Stimulated activated CD8-positive, alpha-beta memory T cell treated with anti-CD3 and anti-CD28 coated beads, Interleukin-15, amount 100 ng/mL, for 4 hours (primary cell): ENCODE results near the gene CA10.

Experiments used
- DNase-seq, 2 donors: peaks; one replicate each; pipeline ENCODE4 v3.0.0-alpha.2; 2020; ENCODE audit warnings: low read depth in 2 of 2

Gene CA10

GRCh38 chr17:51725185-51725584, 433.3 kb downstream of the CA10 start:
- DNase-seq = no peak

GRCh38 chr17:51724043-51724580, 434.4 kb downstream of the CA10 start:
- DNase-seq = no peak

GRCh38 chr17:51722994-51723393, 435.5 kb downstream of the CA10 start:
- DNase-seq = no peak

GRCh38 chr17:51721730-51722129, 436.8 kb downstream of the CA10 start:
- DNase-seq = no peak

- DNase-seq = no peak
These were observed 438.1 kb downstream of the CA10 start for GRCh38 chr17:51720439-51720838.

GRCh38 chr17:51718983-51719382, 439.5 kb downstream of the CA10 start:
- no peak for DNase-seq

- no peak for DNase-seq
These were observed 446.9 kb downstream of the CA10 start for GRCh38 chr17:51711581-51711980.

GRCh38 chr17:51710634-51710979, 447.9 kb downstream of the CA10 start:
- no peak for DNase-seq

- DNase-seq = no peak
These were observed 448.6 kb downstream of the CA10 start for GRCh38 chr17:51709694-51710633.

- no peak for DNase-seq
These were observed 451.3 kb downstream of the CA10 start for GRCh38 chr17:51707216-51707615.

- DNase-seq = no peak
These were observed 452.4 kb downstream of the CA10 start for GRCh38 chr17:51706093-51706492.

GRCh38 chr17:51703361-51704341, 454.9 kb downstream of the CA10 start:
- no peak for DNase-seq

- no peak for DNase-seq
These were observed 455.6 kb downstream of the CA10 start for GRCh38 chr17:51702963-51703360.

GRCh38 chr17:51701501-51701900, 457.0 kb downstream of the CA10 start:
- DNase-seq = no peak

- no peak for DNase-seq
These were observed 458.3 kb downstream of the CA10 start for GRCh38 chr17:51700011-51700760.

GRCh38 chr17:51699303-51699702, 459.2 kb downstream of the CA10 start:
- no peak for DNase-seq

GRCh38 chr17:51692917-51693316, 465.6 kb downstream of the CA10 start:
- no peak for DNase-seq

GRCh38 chr17:51687887-51688286, 470.6 kb downstream of the CA10 start:
- no peak for DNase-seq

GRCh38 chr17:51685287-51685909, 473.1 kb downstream of the CA10 start:
- no peak for DNase-seq

GRCh38 chr17:51684214-51684613, 474.3 kb downstream of the CA10 start:
- no peak for DNase-seq

GRCh38 chr17:51683291-51683690, 475.2 kb downstream of the CA10 start:
- DNase-seq = no peak
